Neural crest cell (in vitro differentiated cells): Measurements from ENCODE around the gene SDK1. TPM values are rescaled to one million over a fixed set of nuclear protein-coding genes. Genes with fewer than 3 reads are reported as not detected.

Experiments
- DNase-seq: peaks from one replicate; pipeline ENCODE4 v3.0.0; 2021; ENCODE audit warnings: low read depth, mixed read lengths, low spot score
- H3K27ac Mint-ChIP-seq: one replicate; pipeline ENCODE4 v1.8.0; 2021; ENCODE audit warnings: mild to moderate bottlenecking, mixed read lengths; ENCODE audit not compliant: unreplicated experiment
- H3K27me3 Mint-ChIP-seq: 2 replicates; pipeline ENCODE4 v1.8.0; 2021; ENCODE audit warnings: low read depth, mild to moderate bottlenecking, mixed read lengths
- H3K36me3 Mint-ChIP-seq: 2 replicates; pipeline ENCODE4 v1.8.0; 2021; ENCODE audit warnings: low read depth, mild to moderate bottlenecking, mixed read lengths
- H3K4me1 Mint-ChIP-seq: 2 replicates; pipeline ENCODE4 v1.8.0; 2021; ENCODE audit warnings: mixed read lengths
- H3K4me3 Mint-ChIP-seq: one replicate; pipeline ENCODE4 v1.8.0; 2021; ENCODE audit warnings: mild to moderate bottlenecking, mixed read lengths
- H3K9me3 Mint-ChIP-seq: 2 replicates; pipeline ENCODE4 v1.8.0; 2021; ENCODE audit warnings: mixed read lengths
- total RNA-seq: library from RNA; stranded (reverse); gene quantifications from 2 replicates; pipeline ENCODE4 v1.2.1, GENCODE V29; 2021
- TF ChIP-seq, protein P1 (sequence below): fragments of 200-600 bp; sonication (generic); conservative IDR thresholded peaks from 2 replicates; pipeline ENCODE4 v1.5.0; 2021; ENCODE audit warnings: antibody characterized with exemption, mild to moderate bottlenecking

SDK1 gene
- total RNA-seq, 1 donor from 2014 or later, result 11.6 TPM

DNA sequence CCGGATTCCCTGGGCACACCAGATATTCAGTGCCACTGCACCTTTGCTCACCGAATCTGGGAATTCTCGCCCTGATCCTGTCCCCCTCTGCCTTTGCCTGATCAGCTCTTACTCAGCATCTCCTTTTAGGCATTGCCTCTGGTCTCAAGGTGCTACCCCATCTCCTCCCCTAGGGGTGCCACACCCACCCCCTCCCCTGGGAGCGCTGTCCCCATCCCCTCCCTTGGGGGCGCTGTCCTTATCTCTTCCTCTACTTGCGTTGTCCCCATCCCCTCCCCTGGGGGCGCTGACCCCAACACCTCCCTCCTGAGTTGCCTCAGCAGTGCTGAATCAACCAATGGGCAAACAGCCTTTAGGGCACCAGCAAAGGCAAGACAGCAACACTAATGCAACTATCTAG, 694.1 kb downstream of the SDK1 start:
- H3K36me3 Mint-ChIP-seq, result peaks cover 3% of the 10 kb centered on the region
- H3K9me3 Mint-ChIP-seq, result peaks cover 8% of the 10 kb centered on the region
- H3K27ac Mint-ChIP-seq, result no peak overlapping the region
- H3K4me3 Mint-ChIP-seq, result no peak overlapping the region
- no peak for DNase-seq
- no peaks in the 10 kb centered on the region for H3K27me3 Mint-ChIP-seq
- no peaks in the 10 kb centered on the region for H3K4me1 Mint-ChIP-seq
- TF ChIP-seq, protein P1, sequence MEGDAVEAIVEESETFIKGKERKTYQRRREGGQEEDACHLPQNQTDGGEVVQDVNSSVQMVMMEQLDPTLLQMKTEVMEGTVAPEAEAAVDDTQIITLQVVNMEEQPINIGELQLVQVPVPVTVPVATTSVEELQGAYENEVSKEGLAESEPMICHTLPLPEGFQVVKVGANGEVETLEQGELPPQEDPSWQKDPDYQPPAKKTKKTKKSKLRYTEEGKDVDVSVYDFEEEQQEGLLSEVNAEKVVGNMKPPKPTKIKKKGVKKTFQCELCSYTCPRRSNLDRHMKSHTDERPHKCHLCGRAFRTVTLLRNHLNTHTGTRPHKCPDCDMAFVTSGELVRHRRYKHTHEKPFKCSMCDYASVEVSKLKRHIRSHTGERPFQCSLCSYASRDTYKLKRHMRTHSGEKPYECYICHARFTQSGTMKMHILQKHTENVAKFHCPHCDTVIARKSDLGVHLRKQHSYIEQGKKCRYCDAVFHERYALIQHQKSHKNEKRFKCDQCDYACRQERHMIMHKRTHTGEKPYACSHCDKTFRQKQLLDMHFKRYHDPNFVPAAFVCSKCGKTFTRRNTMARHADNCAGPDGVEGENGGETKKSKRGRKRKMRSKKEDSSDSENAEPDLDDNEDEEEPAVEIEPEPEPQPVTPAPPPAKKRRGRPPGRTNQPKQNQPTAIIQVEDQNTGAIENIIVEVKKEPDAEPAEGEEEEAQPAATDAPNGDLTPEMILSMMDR, result peak; percentile 13

DNA sequence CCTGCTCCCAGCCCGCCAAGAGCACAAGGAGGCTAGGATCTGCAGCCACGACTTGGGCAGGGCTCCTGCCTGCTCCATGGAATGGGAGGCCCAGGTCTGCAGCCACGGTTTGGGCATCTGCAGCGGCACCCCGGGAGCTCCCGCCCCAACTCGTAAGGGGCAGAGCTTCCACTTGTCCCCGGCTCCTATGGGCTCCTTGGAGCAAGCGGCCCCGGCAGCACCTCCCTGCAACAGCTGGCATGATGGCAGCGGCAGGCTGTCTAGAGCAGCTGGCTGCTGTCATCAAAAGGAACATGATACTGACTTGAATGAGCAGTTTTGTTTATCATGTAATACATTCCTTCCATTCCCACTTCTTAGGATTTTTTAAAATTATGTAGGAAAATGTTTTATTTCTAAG, 697.0 kb downstream of the SDK1 start:
- Mint-ChIP-seq H3K9me3 (peaks cover 8% of the 10 kb centered on the region), H3K4me1 (peaks cover 16% of the 10 kb centered on the region), H3K27ac (no peak overlapping the region), H3K4me3 (no peak overlapping the region), H3K36me3 (peaks cover 3% of the 10 kb centered on the region), H3K27me3 (no peaks in the 10 kb centered on the region)
- no peak for DNase-seq
- TF ChIP-seq, protein P1, result no peak

- Mint-ChIP-seq H3K4me3 (no peak overlapping the region), H3K36me3 (no peaks in the 10 kb centered on the region), H3K27ac (no peak overlapping the region), H3K27me3 (no peaks in the 10 kb centered on the region), H3K9me3 (no peaks in the 10 kb centered on the region), H3K4me1 (peaks cover 16% of the 10 kb centered on the region)
- TF ChIP-seq, protein P1, result no peak
- DNase-seq, result no peak
These were observed 699.1 kb downstream of the SDK1 start for GRCh38 chr7:4000139-4000538.

- Mint-ChIP-seq H3K4me1 (peaks cover 16% of the 10 kb centered on the region), H3K4me3 (no peak overlapping the region), H3K27ac (no peak overlapping the region), H3K36me3 (no peaks in the 10 kb centered on the region), H3K9me3 (no peaks in the 10 kb centered on the region), H3K27me3 (no peaks in the 10 kb centered on the region)
- DNase-seq, result no peak
- TF ChIP-seq, protein P1, result no peak
These were observed 699.9 kb downstream of the SDK1 start for GRCh38 chr7:4000934-4001333.

- H3K36me3 Mint-ChIP-seq, result no peaks in the 10 kb centered on the region
- no peaks in the 10 kb centered on the region for H3K9me3 Mint-ChIP-seq
- no peak overlapping the region for H3K4me3 Mint-ChIP-seq
- H3K27me3 Mint-ChIP-seq, result no peaks in the 10 kb centered on the region
- TF ChIP-seq, protein P1, result no peak
- DNase-seq, result no peak
- H3K4me1 Mint-ChIP-seq, result peaks cover 24% of the 10 kb centered on the region
- H3K27ac Mint-ChIP-seq, result peak overlapping the region; percentile 65
These were observed 700.7 kb downstream of the SDK1 start for GRCh38 chr7:4001742-4002141.

GRCh38 chr7:4003503-4003902, 702.5 kb downstream of the SDK1 start:
- Mint-ChIP-seq H3K27ac (no peak overlapping the region), H3K4me1 (peaks cover 36% of the 10 kb centered on the region), H3K4me3 (no peak overlapping the region), H3K27me3 (no peaks in the 10 kb centered on the region), H3K9me3 (no peaks in the 10 kb centered on the region), H3K36me3 (no peaks in the 10 kb centered on the region)
- no peak for DNase-seq
- TF ChIP-seq, protein P1, result no peak
